Measurements from ENCODE around the gene SZT2.

DNA sequence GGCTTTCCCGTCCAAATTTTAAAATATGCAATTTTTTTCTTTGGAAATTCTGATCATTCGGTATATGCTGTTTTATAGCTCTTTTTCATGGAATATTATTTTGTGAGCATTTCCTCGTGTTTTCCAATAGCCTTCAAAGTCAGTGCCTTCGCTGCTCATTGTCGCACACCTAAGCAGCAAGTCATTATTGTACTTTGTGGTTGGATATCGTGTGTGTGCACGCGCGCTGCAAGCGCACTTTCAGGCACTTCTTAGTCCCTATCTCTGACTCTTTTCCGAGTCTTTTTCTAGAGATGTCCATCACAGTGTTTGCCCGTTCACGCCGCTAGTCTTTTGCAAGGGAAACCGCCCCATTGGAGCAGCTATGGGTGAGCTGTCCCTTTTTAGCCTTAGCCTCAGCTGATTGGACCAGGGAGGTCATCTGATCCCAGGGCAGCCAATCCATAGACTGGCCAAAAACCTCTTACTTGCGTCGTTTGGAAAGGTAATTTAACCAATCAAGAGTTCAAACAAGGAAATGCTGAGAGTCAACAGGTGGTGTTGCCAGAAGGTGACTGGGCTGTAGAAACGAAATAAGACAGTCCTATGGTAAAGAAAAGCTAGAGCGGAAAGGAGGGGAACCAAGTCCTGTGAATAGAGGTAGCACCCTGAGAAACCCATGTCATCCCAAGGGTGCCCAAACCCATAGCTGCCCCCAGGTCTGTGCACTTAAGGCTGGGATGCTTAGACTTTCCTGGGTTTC lies 64.7 kb downstream of the SZT2 start:
- TF ChIP-seq, protein P1, sequence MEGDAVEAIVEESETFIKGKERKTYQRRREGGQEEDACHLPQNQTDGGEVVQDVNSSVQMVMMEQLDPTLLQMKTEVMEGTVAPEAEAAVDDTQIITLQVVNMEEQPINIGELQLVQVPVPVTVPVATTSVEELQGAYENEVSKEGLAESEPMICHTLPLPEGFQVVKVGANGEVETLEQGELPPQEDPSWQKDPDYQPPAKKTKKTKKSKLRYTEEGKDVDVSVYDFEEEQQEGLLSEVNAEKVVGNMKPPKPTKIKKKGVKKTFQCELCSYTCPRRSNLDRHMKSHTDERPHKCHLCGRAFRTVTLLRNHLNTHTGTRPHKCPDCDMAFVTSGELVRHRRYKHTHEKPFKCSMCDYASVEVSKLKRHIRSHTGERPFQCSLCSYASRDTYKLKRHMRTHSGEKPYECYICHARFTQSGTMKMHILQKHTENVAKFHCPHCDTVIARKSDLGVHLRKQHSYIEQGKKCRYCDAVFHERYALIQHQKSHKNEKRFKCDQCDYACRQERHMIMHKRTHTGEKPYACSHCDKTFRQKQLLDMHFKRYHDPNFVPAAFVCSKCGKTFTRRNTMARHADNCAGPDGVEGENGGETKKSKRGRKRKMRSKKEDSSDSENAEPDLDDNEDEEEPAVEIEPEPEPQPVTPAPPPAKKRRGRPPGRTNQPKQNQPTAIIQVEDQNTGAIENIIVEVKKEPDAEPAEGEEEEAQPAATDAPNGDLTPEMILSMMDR (IDR thresholded peaks at IDR 0.05; ENCODE audit: insufficient read depth, low read length, poor library complexity, severe bottlenecking): no peak
- TF ChIP-seq EZH2phosphoT487 (conservative IDR thresholded peaks at IDR 0.05; ENCODE audit: low read length): no peak

All from SU-DHL-6 (cell line).